ENCODE data around the gene MALT1. TPM values are rescaled to one million over a fixed set of nuclear protein-coding genes. Genes with fewer than 3 reads are reported as not detected.

Gene MALT1
- total and polyA plus RNA-seq, 2 donors (not counting 1 experiment from before 2014, with no cell fraction given): 42.4 to 81.2 TPM

GRCh38 chr18:58669731-58670378, 1.4 kb upstream of the MALT1 start:
- Mint-ChIP-seq H3K4me1 (peaks cover 61% of the 10 kb centered on the region), H3K4me3 (peak overlapping the region; percentile 97), H3K27me3 (no peaks in the 10 kb centered on the region), H3K9me3 (ENCODE audit: insufficient read depth) (no peaks in the 10 kb centered on the region), H3K27ac (peak overlapping the region; percentile 95)
- no peak for ATAC-seq (ENCODE audit: low read depth)
- TF ChIP-seq, protein P1, sequence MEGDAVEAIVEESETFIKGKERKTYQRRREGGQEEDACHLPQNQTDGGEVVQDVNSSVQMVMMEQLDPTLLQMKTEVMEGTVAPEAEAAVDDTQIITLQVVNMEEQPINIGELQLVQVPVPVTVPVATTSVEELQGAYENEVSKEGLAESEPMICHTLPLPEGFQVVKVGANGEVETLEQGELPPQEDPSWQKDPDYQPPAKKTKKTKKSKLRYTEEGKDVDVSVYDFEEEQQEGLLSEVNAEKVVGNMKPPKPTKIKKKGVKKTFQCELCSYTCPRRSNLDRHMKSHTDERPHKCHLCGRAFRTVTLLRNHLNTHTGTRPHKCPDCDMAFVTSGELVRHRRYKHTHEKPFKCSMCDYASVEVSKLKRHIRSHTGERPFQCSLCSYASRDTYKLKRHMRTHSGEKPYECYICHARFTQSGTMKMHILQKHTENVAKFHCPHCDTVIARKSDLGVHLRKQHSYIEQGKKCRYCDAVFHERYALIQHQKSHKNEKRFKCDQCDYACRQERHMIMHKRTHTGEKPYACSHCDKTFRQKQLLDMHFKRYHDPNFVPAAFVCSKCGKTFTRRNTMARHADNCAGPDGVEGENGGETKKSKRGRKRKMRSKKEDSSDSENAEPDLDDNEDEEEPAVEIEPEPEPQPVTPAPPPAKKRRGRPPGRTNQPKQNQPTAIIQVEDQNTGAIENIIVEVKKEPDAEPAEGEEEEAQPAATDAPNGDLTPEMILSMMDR (IDR thresholded peaks at IDR 0.05): no peak
- TF ChIP-seq EZH2 (IDR thresholded peaks at IDR 0.05; ENCODE audit: borderline replicate concordance, insufficient read depth, low read depth, low read length, poor library complexity, severe bottlenecking): no peak
- ChIA-PET CTCF (interaction anchor here (0.6 to 3.6 kb wide), 8 partner anchors 13 to 202 kb away, joined by 3 to 61 read pairs (median 11); no protein-coding TSS in a partner anchor), POLR2A (interaction anchor here (1.3 to 3.6 kb wide), 2 partner anchors 9 to 12 kb away, joined by 8 to 33 read pairs; no protein-coding TSS in a partner anchor)
- peak; percentile 33 for DNase-seq
- peaks cover 68% of the 10 kb centered on the region for H3K79me2 ChIP-seq (ENCODE audit: control insufficient read depth, insufficient read depth, low read length)
- peaks cover 44 to 46% of the 10 kb centered on the region in 2 donors for H3K4me1 ChIP-seq (ENCODE audit: control insufficient read depth in 2 of 2, insufficient read depth in 2 of 2, low read length in 2 of 2)
- no peak overlapping the region for H2AFZ ChIP-seq (ENCODE audit: insufficient read depth, low read depth, low read length, poor library complexity, severe bottlenecking)
- H4K20me1 ChIP-seq (ENCODE audit: control insufficient read depth, insufficient read depth, low read length, poor library complexity, severe bottlenecking): peaks cover 22% of the 10 kb centered on the region
- peak overlapping the region; percentile 86 for H3K4me2 ChIP-seq (replicated peaks; ENCODE audit: low read depth, low read length, poor library complexity, severe bottlenecking)
- H3K9me3 ChIP-seq (ENCODE audit: control extremely low read depth in 1 of 3, control insufficient read depth in 2 of 3, insufficient read depth in 1 of 3, low read length in 2 of 3): no peaks in the 10 kb centered on the region
- 75% methylated on average over 6 of the region's 11 CpGs for WGBS (ENCODE audit: insufficient coverage)
- intact Hi-C loops (cut with micrococcal nuclease): loop anchor here (2.0 to 5.0 kb wide), 3 partner anchors 19 to 113 kb away; no protein-coding TSS in a partner anchor
- peaks cover 6 to 18% of the 10 kb centered on the region in 2 experiments for H3K36me3 ChIP-seq (replicated peaks in 1 of 2; ENCODE audit: control extremely low read depth in 1 of 2, control insufficient read depth in 1 of 2, extremely low read depth in 1 of 2, insufficient read depth in 2 of 2, low read length in 1 of 2)
- H3K9ac ChIP-seq (ENCODE audit: low read length): no peak overlapping the region
- peak overlapping the region in 1 of 5 experiments; percentile 54 for H3K4me3 ChIP-seq (ENCODE audit: control extremely low read depth in 1 of 5, extremely low read depth in 1 of 5, insufficient read depth in 1 of 5, low read depth in 2 of 5, low read length in 4 of 5)
- no peaks in the 10 kb centered on the region for H3K27me3 ChIP-seq (replicated peaks in 1 of 4; ENCODE audit: control extremely low read depth in 1 of 4, control insufficient read depth in 3 of 4, insufficient read depth in 4 of 4, low read length in 3 of 4)
- H3K27ac ChIP-seq (ENCODE audit: low read length in 2 of 2): peak overlapping the region; percentile 71 to 73

All from B cell (primary cell).